Stimulated activated CD4-positive, alpha-beta T cell treated with anti-CD3 and anti-CD28 coated beads, Interleukin-2, amount 100 ng/mL, for 48 hours (primary cell): ENCODE data around the gene AKT3.

Experiments
- DNase-seq, 2 donors: peaks; one replicate each; pipeline ENCODE4 v3.0.0-alpha.2; 2020

AKT3 gene

DNA sequence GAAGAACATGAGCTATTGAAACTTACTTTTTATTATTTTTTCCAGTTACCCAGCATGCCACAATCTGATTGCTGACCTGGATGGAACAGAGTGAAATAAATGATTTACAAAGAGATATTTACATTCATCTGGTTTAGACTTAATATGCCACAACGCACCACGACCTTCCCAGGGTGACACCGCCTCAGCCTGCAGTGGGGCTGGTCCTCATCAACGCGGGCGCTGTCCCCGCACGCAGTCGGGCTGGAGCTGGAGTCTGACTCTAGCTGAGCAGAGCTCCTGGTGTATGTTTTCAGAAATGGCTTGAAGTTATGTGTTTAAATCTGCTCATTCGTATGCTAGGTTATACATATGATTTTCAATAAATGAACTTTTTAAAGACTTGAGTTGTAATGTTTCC is 350.3 kb downstream of the AKT3 start:
- no peak for DNase-seq

DNA sequence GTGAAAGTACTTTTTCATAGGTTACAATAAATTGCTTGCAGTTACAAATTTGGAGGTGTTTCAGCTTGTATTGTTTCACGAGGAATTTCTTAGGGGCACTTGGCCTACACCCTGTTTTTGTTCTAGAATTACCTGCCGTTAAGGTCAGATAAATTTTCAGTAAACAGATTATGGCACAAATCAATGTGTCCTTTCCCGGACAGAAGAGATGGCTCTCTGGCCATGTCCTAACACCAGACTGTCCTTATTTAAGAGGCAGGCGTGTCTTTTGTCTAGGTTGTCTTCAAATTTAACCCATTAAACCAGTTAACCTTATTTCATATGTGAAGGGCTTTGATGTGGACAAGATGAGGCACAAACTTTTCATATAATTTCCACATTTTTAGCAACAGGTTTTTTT is 350.8 kb downstream of the AKT3 start:
- no peak for DNase-seq

DNA sequence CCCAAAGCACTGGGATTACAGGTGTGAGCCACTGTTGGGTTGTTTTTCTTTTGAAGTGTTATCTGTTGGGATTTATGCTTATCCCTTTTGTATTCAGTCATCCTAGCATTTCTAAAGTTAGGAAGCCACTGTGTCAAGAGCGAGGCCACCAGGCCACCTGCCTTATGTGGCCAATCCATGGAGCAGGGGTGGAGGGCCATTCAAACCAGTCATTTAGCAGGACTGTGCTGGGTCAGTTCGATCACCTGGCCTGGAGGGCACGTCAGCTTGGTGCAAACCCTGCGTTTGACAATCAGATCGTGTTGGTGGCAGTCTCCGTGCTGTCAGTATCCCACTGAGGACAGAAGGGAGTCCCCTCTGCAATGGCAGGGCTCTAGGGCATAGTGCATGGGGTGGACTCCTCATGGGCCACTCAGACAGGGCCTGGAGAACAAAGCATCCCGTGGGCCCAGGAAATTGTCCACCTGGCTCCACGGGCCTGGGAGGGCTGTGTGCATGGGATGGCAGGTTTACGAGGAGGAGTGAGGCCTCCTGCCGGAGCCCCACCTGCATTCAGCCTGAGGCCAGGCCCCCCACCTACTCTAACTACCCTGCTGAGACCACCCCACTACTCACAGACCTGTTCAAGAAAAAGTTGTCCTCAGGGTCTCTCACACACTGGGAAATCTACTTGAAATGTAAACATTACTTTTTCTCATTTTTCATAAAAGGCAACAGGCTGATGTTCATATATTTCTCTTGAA is 351.9 kb downstream of the AKT3 start:
- DNase-seq = no peak

DNA sequence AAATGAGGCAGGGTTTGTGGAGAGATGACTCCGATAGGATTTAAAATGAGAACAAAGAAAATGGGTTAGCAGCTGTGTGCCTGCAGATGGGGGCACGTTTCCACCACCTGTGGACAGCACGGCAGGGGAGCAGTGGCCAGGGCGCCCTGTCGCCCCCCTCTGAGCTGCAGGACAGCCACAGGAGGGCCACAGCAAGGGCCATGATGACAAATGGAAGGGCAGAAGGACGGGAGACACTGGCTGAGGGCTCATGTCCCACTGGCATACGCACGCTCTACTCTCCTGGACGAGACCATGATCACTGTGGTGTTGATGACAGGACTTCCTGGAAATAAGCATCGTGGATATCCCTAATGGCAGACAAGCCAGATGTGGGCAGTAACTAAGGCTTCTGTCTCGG is 353.2 kb downstream of the AKT3 start:
- no peak for DNase-seq

DNA sequence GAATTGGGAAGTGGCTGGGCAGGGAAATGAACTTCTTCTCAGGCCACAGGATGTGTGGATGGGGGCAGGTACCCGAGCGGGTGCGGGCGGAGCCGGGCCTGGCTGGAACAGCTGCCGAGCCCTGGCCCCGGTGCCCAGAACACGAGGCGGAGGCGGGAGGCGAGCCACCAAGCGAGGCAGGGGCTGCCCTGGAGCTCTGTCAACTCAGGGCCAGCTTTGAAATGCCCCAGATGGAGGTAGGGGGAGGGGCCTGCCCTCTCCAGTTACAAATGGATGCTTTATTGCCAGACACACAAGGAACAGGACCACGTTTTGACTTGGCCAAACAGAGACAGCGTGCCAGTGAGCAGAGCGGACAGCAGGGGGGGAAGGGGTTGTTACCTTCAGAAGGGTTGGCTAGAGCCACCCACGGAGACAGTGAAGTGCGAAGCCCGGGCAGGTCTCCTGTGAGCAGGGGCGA is 353.8 kb downstream of the AKT3 start:
- DNase-seq = no peak

DNA sequence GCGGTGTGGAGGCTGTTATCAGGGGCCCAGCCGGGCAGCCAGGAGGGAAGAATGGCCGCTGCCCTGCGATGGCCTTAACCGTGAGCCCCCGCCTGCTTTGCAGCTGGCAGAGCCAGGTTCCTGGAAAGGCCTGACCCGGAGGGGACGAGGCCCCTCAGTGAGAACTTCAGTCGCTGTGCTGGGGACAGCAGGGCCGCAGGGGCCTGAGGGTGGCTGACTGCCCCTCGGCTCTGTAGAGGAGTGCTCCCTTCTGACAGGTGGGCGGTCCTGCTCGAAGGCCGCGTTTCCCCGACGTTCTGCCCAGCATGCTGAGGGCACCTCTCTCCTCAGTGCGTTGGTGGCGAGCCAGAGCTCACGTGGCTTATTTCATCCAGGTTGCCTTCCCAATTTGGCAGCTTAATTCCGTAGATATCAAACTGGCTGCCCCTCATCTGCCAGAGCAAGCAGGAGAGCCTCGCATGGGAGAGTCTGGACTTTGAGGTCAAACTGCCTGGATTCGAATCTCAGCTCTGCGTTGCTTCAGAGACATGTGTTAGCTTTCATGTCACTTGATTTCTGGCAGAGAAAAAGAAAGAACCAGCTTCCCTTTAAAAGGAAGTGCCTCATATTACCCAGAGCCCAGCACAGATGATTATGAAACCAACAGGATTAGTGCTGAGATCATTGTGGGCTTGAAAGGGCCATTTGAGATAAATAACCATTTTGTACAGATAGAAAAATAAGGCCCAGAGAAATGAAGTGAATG is 354.4 kb downstream of the AKT3 start:
- DNase-seq = no peak

DNA sequence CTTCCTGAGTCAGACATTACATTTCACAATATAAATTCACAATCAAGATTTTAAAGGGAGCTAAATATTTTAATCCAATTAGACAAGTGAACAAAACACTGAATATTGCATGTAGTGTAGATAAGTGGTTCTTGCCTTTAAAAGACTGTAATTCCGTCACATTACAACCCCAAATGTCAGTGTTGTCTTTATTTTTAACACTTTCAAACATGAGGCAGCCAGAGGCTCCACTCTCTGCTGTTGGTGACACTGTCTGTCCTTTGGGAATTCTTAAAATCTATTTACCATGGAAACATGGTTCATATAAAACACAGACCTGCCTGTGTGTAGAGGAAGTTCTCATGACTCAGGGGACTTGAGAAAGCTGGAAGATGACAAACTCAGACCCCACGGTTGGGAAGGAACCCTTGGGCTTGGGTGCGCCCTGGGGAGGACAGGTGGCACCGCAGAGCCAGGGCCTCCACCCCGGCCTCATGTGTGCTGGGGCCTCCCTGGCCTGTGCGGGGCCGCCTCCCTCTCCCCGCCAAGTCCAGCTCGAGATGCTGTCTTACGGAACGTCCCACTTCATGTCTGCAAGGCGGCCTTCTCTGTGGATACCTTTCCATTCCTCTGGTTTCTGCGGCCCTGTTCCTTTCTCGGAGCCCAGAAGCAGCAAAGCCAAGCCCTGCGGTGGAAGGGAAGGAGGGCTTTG is 355.2 kb downstream of the AKT3 start:
- DNase-seq = no peak

DNA sequence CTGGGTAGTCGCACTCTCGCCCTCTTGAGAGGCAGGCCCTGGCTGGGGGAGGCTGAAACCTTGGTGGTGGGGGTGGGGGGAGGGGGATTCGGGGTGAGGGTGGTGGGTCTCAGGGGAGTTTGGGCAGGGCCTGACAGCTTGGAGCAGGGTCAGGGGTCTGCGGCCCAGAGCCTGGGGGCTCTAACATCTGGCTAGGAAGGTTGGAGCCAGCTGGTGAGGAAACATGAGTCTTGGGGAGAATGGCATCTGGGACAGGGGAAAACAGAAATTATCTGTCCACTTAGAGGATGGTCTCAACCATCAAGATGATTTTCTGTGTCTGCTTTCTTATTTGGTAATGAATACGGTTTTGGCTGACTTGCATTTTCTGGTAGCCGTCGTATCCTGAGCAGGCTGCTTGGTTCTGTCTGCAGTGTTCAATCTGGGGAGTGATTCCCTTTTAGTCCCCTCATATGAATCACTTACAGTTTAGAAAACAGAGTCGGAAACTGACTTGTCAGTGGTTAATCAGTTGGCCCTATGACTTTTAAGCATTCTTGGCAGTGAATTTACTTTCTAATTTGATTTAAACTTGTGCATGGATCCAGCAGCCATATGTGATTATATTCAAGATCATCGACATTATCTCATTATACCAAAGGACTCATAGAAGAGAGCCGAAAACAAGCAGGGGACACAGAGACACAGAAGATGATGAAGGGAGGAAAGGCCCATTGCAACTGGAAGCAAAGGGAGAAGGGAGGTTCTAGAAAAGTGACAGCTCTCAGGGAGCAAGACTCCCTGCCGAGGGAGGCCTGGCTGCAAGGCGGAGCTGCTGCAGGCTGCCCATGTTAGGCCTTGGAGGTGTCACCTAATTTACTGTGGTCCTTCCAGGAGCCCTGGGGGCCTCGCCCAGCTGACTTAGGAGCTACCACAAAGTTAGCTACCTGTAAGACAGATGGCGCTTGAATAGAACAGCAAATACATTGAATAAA is 356.6 kb downstream of the AKT3 start:
- DNase-seq = no peak

DNA sequence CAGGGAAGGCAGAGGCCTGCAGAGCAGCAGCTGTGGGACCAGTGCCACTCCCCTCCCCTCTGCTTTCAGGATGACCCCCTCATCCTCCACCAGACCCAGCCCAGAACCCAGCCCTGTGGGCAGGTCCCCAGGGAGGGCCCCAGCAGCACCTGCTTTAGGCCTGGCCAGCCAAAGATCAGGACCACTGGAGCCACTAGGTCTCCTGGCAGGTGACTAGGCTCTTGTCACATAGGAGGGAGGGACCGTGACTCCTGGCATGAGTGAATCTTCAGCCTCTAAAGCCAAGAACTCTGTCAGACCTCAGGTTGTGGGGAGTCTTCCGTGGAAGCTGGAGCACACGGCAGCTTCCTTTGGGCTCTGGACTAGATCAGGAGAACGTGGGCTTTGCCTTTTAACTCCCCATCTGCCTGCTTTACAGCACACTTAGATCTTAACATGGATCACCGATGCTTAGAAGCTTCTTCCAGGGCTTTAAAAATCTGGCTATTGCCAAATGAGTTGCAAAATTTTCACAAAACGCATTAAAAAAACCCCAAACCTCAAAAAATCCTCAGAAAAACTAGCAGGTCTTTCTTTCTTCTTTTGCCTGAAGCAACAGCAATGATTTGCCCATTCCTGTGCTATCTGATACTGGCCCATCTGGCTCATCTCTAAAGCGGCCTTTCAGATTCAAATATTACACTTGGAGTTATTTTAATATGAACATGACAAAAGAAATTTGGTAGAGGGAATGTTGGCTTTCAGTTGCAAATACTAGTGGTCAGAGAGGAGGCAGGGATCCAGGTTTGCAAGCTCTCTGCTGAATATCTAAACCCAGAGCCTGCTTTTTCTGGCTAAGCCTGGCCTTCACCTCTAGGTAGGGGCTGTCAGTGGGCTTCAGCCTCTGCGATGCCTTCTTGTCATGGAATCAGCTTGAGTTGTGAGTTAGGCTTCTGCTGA is 359.0 kb downstream of the AKT3 start:
- DNase-seq = no peak

DNA sequence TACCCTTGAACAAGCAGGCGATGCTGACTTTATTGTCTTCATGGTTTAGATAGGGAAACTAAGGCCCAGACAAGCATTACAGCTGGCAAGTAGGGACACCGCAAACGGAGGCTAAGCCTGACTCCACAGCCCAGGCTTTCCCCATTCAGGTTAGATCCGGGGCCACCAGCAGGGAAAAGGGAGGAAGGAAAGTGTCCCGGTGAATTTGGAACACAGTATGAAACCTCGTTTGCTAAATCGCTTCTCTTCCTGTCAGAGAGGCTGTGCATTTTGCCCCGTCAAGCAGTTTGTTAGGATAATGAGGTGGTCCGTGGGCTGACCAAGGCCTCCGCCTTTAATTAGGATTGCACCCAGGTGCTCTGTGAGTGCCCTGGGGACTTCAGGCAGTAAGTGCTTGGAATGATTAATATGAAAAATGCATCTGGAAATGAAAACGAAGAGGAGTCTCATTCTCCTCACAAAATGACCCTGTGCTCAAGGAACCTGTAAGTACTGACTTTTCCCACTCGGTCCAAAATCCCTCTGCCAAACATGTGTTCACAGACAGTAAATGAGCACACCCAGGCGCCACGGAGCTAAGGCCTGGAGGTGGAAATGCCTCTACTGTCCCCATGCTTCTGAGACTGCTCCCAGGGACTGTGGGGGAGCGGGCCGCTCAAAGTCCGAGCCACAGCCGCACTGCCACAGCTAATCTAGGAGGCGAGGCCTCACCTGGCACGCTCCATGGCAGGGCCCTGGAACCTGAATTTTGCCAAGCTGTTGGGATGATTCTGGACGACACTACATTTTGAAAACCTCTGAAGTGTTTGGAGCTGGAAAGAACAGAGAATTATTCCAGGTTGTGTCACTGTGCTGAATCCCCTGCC is 360.1 kb downstream of the AKT3 start:
- DNase-seq = no peak

DNA sequence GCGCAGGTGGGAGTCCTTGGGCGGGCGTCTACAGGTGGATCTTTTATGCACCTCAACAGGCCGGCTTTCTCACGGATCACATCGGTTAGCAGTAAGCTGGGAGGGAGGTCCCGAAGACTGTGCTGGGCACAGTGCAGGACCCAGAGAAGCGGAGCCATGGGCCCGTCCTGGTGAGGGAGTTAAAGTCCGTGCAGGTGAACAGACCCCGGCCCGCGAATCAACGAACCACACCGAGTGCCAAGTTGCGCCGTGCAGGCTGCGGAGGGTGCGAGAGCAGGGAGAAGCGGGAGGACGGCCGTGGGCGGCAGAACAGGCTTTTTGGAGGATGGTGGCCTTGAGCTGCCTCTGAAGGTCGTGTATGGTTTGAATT is 360.9 kb downstream of the AKT3 start:
- no peak for DNase-seq

DNA sequence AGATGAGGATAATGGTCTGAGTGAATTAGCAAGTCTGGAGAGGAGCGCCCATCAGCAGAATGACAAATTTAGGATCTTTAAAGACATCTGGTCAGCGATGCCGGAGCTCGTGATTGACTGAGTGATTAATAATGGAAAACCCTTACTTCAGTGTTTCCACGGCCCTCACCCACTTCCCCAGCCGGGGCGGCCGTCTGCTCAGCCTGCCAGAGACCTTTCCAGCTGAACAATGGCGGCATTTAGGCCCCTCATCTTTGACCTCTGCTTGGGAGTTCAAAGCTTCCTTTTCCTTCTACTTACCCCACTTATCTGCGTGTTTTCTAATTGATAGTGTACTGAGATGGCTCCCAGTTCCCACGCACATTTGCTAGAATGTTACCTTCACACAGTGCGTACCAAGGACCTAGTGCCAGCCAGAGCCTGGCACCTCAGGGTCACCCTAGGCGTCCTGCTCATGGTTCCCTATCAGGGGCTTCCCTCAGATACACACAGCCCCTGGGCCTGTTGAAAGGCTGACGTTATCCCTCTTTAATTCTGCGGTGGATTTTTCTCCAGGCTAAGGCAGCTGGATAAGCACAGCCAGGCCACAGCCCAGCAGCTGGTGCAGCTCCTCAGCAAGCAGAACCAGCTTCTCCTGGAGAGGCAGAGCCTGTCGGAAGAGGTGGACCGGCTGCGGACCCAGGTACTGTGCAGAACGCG is 361.4 kb downstream of the AKT3 start:
- DNase-seq = no peak

DNA sequence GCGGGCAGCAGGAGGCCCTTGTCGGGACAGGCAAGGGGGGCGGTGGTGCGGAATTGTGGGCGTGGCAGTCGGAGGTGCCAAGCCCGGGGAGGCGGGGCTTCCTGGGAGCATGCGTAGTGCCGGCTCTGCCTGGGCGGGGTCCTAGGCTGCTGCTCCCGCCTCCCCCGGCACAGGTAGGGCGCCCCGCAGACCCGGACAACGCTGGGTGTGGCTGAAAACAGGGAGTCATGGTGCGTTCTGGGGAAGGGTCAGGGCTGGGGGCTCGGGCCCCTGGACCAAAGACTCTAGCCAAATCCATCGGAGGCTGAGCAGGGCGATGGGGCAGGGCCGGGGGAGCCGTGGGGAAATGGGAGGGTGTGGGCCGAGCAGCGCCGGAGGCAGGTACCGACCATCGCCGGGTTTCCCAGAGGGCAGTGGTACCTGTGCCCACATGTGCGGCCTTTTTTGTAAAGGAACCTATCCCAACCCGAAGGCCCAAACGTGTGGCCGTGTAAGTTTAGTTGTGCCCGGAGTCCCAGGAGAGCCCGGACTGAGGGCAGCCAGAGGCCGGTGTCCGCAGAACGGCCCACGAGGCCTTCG is 362.3 kb downstream of the AKT3 start:
- DNase-seq = no peak

DNA sequence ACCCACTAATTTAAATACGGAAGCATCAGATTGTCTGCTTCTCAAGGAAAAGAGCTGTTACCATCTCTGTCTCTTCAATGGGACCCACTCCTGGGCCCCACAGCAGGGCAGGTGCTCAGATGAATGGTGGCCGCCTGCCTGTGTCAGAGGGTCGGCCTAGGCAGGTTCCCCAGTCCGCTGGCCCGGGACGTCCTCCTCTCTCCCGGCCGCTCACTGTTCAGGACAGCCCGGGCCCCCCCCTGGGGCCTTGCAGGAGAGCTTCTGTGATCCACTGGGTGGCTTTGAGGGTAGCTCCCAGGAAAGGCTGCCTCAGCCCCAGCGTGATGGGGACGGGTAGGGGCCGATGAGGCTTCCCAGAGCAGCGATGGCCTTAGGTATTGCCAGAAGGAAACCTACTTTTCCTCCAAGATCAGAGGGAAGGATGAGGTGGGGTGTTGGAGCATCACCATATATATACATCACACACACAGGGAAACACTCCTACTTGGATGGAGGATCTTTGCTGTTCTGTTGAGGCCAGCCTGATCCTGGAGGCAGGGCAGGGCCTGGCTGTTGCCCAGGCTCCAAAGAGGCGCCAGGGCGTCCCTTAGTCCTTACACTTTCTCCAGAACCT is 362.9 kb downstream of the AKT3 start:
- DNase-seq = no peak

DNA sequence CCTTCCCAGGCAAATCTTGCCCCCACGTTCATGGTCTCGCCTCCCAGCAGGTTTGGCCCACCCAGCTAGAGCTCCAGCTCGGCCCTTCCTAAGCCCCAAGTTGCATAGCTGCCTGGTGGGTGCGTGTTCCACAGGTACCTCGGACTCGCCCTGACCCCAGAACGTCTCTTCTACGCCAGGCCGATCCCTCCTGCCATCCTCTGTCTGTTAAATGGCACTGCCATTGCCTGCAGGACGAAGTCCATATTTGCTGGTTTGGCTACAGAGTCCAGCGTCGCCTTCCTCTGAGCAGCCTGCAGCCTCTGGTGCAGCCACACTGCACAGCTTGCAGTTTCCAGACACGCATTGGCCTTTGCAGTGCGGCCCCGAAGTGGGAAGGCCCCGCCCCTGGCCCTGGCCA is 366.1 kb downstream of the AKT3 start:
- no peak for DNase-seq

DNA sequence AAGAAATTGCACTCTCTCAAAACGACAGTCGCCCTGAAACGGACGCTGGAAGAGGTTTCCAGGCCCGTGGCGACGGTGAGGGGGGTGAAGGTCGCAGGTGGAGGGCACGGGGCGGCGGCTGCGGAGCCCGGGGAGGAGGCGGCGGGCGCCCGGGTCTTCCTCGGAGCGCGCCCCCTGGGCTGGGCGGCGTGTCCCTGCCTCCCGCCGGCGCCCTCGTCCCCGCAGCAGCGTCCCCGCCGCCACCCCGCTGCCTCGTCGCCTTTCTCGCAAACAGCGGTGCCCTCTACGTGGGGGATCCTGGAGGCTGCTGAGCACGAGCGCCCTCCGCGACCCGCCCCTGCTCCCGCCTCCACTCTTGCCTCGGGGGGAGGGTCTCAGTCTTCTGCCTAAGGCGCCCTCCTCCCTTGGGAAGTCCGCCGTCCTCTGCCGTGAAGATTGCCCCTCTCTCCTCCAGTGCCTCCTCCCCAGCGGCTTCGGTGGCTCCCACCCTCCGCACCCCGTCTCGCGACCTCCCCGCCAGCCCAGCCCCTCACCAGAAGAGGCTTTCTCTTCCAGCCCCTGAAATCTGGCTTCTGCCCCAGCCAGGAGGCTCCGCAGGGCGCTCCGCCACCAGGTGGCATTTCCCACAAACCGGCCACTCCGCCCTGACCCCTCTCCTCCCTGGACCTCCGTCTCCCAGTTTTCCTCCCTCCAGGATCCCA is 366.8 kb downstream of the AKT3 start:
- DNase-seq = peak in 1 of 2 donors; percentile 21

DNA sequence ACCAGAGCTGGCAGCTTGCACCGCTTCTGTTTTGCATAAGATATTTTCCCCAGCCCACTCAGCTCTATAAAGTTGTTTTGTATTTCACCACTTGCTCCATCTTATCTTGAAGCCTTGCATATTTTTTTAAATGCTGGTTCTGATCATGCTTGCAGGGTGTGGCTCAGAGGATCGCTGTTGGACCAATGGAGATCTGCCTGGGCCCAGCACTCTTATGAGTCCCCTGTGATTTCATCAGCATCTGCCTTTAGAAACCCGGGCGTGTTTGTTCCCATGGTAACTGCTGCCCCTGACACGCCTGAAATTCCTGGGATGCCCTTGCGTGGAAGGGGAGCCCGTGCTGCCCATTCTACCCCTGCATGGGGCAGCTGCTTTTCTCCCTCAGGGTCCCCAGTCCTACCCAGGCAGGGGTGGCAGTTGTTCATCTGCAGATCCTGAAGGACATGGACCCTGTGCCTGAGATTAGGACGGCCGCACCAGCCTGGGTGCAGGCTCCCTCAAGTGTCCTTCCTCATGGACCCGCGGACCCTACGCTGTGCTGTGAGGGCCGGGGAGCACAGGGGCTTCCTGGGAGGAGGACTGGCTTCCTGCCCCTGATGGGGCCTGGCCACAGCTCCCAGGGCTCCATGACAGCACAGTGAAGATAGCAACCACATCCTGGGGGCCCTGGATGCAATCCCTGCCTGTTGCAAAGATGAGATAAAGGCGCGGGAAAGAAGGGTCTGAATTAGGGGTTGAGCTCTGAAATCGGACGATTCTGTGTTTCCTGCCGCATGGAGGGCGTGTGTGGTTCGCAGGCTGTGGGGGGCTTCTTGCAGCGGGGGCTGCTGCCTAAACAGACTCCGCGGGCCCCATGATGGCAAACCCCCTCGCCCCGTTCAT is 367.7 kb downstream of the AKT3 start:
- DNase-seq = no peak
